ENCODE measurements around the gene FXR2. TPM values are rescaled to one million over a fixed set of nuclear protein-coding genes. Genes with fewer than 3 reads are reported as not detected.

The FXR2 gene
- polyA plus RNA-seq, 1 donor (not counting 4 experiments of a cell fraction or from before 2014, with no cell fraction given) = 30.6 TPM

DNA sequence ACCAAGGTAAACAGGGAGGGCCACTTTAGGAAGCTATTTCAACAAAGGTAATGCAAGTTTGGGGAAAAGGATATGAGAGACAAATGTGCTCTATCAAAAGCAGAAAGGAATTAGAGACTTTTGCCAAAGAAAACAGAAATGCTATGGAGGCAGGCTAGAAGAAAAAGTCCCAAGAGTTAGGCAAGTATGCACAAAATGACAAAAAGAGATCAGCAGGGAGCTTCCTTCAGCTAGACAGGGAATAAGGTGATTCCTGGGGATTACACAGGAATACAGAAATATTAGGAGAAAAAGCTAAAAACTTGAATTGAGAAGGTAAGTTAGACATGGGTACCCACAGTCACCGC lies 2.4 kb downstream of the FXR2 start:
- no peaks in the 10 kb centered on the region for H3K27me3 ChIP-seq (ENCODE audit: control insufficient read depth, extremely low read depth, insufficient read depth, low read length)
- H3K27ac ChIP-seq (ENCODE audit: control insufficient read depth, insufficient read depth, low read length) = no peak overlapping the region
- H3K4me1 ChIP-seq (ENCODE audit: control insufficient read depth, extremely low read depth, insufficient read depth, low read length) = peaks cover 20% of the 10 kb centered on the region
- no peak overlapping the region for H2AFZ ChIP-seq (ENCODE audit: control insufficient read depth, low read length)
- H3K9me3 ChIP-seq (ENCODE audit: control insufficient read depth, low read depth, low read length) = no peaks in the 10 kb centered on the region
- TF ChIP-seq, protein P1, sequence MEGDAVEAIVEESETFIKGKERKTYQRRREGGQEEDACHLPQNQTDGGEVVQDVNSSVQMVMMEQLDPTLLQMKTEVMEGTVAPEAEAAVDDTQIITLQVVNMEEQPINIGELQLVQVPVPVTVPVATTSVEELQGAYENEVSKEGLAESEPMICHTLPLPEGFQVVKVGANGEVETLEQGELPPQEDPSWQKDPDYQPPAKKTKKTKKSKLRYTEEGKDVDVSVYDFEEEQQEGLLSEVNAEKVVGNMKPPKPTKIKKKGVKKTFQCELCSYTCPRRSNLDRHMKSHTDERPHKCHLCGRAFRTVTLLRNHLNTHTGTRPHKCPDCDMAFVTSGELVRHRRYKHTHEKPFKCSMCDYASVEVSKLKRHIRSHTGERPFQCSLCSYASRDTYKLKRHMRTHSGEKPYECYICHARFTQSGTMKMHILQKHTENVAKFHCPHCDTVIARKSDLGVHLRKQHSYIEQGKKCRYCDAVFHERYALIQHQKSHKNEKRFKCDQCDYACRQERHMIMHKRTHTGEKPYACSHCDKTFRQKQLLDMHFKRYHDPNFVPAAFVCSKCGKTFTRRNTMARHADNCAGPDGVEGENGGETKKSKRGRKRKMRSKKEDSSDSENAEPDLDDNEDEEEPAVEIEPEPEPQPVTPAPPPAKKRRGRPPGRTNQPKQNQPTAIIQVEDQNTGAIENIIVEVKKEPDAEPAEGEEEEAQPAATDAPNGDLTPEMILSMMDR (optimal IDR thresholded peaks at IDR 0.05 in 1 of 3, IDR thresholded peaks at IDR 0.05 in 1 of 3, conservative IDR thresholded peaks at IDR 0.05 in 1 of 3; ENCODE audit: extremely low read depth in 1 of 3, insufficient read depth in 2 of 3, low read length in 3 of 3) = no peak
- no peak for TF ChIP-seq EZH2 (IDR thresholded peaks at IDR 0.05; ENCODE audit: low read length)
- H3K79me2 ChIP-seq (ENCODE audit: control insufficient read depth, insufficient read depth, low read length) = peaks cover 66% of the 10 kb centered on the region
- peak overlapping the region in 2 of 3 experiments; percentile 2 for H3K4me3 ChIP-seq (ENCODE audit: control insufficient read depth in 2 of 3, extremely low read depth in 1 of 3, insufficient read depth in 2 of 3, low read depth in 1 of 3, low read length in 3 of 3)
- H3K36me3 ChIP-seq (ENCODE audit: control insufficient read depth in 2 of 2, extremely low read depth in 1 of 2, insufficient read depth in 2 of 2, low read length in 2 of 2) = peaks cover 0 to 9% of the 10 kb centered on the region in 2 experiments
- peak overlapping the region; percentile 4 for H3K4me2 ChIP-seq (ENCODE audit: control insufficient read depth, extremely low read depth, insufficient read depth, low read depth, low read length)
- H3K9me1 ChIP-seq (ENCODE audit: control insufficient read depth, extremely low read depth, insufficient read depth, low read length) = no peaks in the 10 kb centered on the region
- DNase-seq (ENCODE audit: low read depth, low spot score) (no peak), FAIRE-seq (no peak)
- peaks cover 3% of the 10 kb centered on the region for H4K20me1 ChIP-seq (ENCODE audit: control insufficient read depth, extremely low read depth, insufficient read depth, low read length)
- no peak overlapping the region for H3K9ac ChIP-seq (ENCODE audit: control insufficient read depth, extremely low read depth, insufficient read depth, low read length)
- dilution Hi-C loops (cut with MboI; ENCODE audit: extremely low pct_ligation_motif_present, low sequenced_read_pairs) = no loop called here

DNA sequence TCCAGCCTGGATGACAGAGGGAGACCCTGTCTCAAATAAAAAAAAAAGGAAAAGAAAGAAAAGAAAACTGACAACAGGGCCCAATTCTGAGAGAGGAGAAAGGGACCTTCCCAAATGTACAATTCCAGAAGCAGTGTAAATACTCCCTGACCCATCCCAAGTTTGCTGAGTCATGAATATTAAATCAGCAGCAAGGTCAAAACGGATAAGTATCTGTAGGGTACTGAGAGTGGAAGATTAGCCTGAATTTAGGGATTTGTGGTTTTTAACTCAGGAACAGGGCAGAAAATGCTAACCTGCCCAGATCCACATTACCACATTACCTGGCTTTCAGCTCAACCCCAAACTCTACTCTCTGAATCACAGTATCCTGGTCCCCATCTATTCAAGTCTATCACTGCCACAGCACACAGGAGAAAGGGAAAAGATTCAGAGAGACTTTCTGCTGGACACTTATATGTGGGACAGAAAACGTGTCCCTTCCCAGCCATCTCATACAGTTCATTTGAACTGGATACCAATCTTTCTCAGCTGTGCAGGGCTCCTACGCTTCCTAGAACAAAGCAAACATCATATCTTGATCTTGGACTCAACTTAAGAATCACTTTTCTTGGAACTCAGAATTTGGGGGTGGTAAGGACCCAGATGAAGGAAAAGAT lies 2.9 kb downstream of the FXR2 start:
- H3K4me3 ChIP-seq (ENCODE audit: control insufficient read depth in 2 of 3, extremely low read depth in 1 of 3, insufficient read depth in 2 of 3, low read depth in 1 of 3, low read length in 3 of 3) = peak overlapping the region in 2 of 3 experiments; percentile 2
- H3K4me1 ChIP-seq (ENCODE audit: control insufficient read depth, extremely low read depth, insufficient read depth, low read length) = peaks cover 20% of the 10 kb centered on the region

More for the DNA sequence above, 2.9 kb downstream of the FXR2 start:
- Histone ChIP-seq H3K27me3 (ENCODE audit: control insufficient read depth, extremely low read depth, insufficient read depth, low read length) (no peaks in the 10 kb centered on the region), H3K36me3 (ENCODE audit: control insufficient read depth in 2 of 2, extremely low read depth in 1 of 2, insufficient read depth in 2 of 2, low read length in 2 of 2) (peaks cover 0 to 9% of the 10 kb centered on the region in 2 experiments), H3K9me3 (ENCODE audit: control insufficient read depth, low read depth, low read length) (no peaks in the 10 kb centered on the region), H2AFZ (ENCODE audit: control insufficient read depth, low read length) (no peak overlapping the region), H3K79me2 (ENCODE audit: control insufficient read depth, insufficient read depth, low read length) (peaks cover 67% of the 10 kb centered on the region), H3K4me2 (ENCODE audit: control insufficient read depth, extremely low read depth, insufficient read depth, low read depth, low read length) (peak overlapping the region; percentile 4), H3K9me1 (ENCODE audit: control insufficient read depth, extremely low read depth, insufficient read depth, low read length) (no peaks in the 10 kb centered on the region), H3K27ac (ENCODE audit: control insufficient read depth, insufficient read depth, low read length) (no peak overlapping the region), H3K9ac (ENCODE audit: control insufficient read depth, extremely low read depth, insufficient read depth, low read length) (no peak overlapping the region), H4K20me1 (ENCODE audit: control insufficient read depth, extremely low read depth, insufficient read depth, low read length) (peaks cover 3% of the 10 kb centered on the region)
- TF ChIP-seq, protein P1 (optimal IDR thresholded peaks at IDR 0.05 in 1 of 3, IDR thresholded peaks at IDR 0.05 in 1 of 3, conservative IDR thresholded peaks at IDR 0.05 in 1 of 3; ENCODE audit: extremely low read depth in 1 of 3, insufficient read depth in 2 of 3, low read length in 3 of 3) = no peak
- no peak for TF ChIP-seq EZH2 (IDR thresholded peaks at IDR 0.05; ENCODE audit: low read length)
- dilution Hi-C loops (cut with MboI; ENCODE audit: extremely low pct_ligation_motif_present, low sequenced_read_pairs) = no loop called here
- DNase-seq (ENCODE audit: low read depth, low spot score) = no peak
- FAIRE-seq = no peak
